Embryonic facial prominence (tissue), 1 donor: Measurements from ENCODE around the gene TBC1D8.
"Not testable (repeated sequence)": the region's sequence is repeated elsewhere in the genome, so short reads cannot be mapped to it uniquely, and the experiment has no call there.

Source experiments
- DNase-seq: peaks from one replicate; pipeline ENCODE4 v3.0.0-alpha.2; 2016; ENCODE audit errors: extremely low spot score

Gene TBC1D8

GRCh38 chr2:101151146-101151858 lies at the start of gene TBC1D8:
Gene TBC1D8 (minus strand): TSS chr2:101151382. CDS start chr2:101151253, 129 bp downstream.
- peak; percentile 9 for DNase-seq

- DNase-seq = no peak
These were observed 49.5 kb upstream of the TBC1D8 start for GRCh38 chr2:101200676-101201075.

GRCh38 chr2:101199251-101199791 lies 48.1 kb upstream of the TBC1D8 start:
- DNase-seq = no peak

- no peak for DNase-seq
These were observed 46.6 kb upstream of the TBC1D8 start for GRCh38 chr2:101197814-101198213.

- DNase-seq = no peak
These were observed 46.1 kb upstream of the TBC1D8 start for GRCh38 chr2:101197215-101197745.

- no peak for DNase-seq
These were observed 44.9 kb upstream of the TBC1D8 start for GRCh38 chr2:101195871-101196661.

- no peak for DNase-seq
These were observed 41.9 kb upstream of the TBC1D8 start for GRCh38 chr2:101193033-101193626.

- DNase-seq = no peak
These were observed 39.8 kb upstream of the TBC1D8 start for GRCh38 chr2:101190747-101191516.

GRCh38 chr2:101188683-101189405 lies 37.7 kb upstream of the TBC1D8 start:
- DNase-seq = no peak

GRCh38 chr2:101187131-101187530 lies 35.9 kb upstream of the TBC1D8 start:
- DNase-seq = no peak

GRCh38 chr2:101185656-101186055 lies 34.5 kb upstream of the TBC1D8 start:
- DNase-seq = no peak

- no peak for DNase-seq
These were observed 33.9 kb upstream of the TBC1D8 start for GRCh38 chr2:101185085-101185484.

GRCh38 chr2:101179982-101180381 lies 28.8 kb upstream of the TBC1D8 start:
- no peak for DNase-seq

- DNase-seq = no peak
These were observed 25.6 kb upstream of the TBC1D8 start for GRCh38 chr2:101176803-101177202.

GRCh38 chr2:101175991-101176390 lies 24.8 kb upstream of the TBC1D8 start:
- no peak for DNase-seq

- no peak for DNase-seq
These were observed 22.6 kb upstream of the TBC1D8 start for GRCh38 chr2:101173707-101174295.

- DNase-seq = not testable (repeated sequence)
These were observed 18.6 kb upstream of the TBC1D8 start for GRCh38 chr2:101169822-101170221.

GRCh38 chr2:101168706-101169105 lies 17.5 kb upstream of the TBC1D8 start:
- no peak for DNase-seq

- DNase-seq = not testable (repeated sequence)
These were observed 16.4 kb upstream of the TBC1D8 start for GRCh38 chr2:101167532-101167931.

- DNase-seq = no peak
These were observed 12.8 kb upstream of the TBC1D8 start for GRCh38 chr2:101164021-101164420.
